ENCODE results near the gene ZMAT2.

The ZMAT2 gene

GRCh38 chr5:140741967-140742366 lies 41.7 kb downstream of the ZMAT2 start:
- H3K4me1 ChIP-seq (ENCODE audit: insufficient read depth, low read length, poor library complexity, severe bottlenecking), result no peaks in the 10 kb centered on the region
- H3K27me3 ChIP-seq (ENCODE audit: insufficient read depth, low read length, poor library complexity, severe bottlenecking), result no peaks in the 10 kb centered on the region
- TF ChIP-seq EZH2phosphoT487 (IDR thresholded peaks at IDR 0.05; ENCODE audit: borderline replicate concordance), result no peak
- TF ChIP-seq, protein P1, sequence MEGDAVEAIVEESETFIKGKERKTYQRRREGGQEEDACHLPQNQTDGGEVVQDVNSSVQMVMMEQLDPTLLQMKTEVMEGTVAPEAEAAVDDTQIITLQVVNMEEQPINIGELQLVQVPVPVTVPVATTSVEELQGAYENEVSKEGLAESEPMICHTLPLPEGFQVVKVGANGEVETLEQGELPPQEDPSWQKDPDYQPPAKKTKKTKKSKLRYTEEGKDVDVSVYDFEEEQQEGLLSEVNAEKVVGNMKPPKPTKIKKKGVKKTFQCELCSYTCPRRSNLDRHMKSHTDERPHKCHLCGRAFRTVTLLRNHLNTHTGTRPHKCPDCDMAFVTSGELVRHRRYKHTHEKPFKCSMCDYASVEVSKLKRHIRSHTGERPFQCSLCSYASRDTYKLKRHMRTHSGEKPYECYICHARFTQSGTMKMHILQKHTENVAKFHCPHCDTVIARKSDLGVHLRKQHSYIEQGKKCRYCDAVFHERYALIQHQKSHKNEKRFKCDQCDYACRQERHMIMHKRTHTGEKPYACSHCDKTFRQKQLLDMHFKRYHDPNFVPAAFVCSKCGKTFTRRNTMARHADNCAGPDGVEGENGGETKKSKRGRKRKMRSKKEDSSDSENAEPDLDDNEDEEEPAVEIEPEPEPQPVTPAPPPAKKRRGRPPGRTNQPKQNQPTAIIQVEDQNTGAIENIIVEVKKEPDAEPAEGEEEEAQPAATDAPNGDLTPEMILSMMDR (conservative IDR thresholded peaks at IDR 0.05; ENCODE audit: low read length), result no peak
- no peaks in the 10 kb centered on the region for H4K20me1 ChIP-seq (ENCODE audit: insufficient read depth, low read length, poor library complexity, severe bottlenecking)
- H3K4me2 ChIP-seq (ENCODE audit: low read depth, low read length, poor library complexity, severe bottlenecking), result no peak overlapping the region
- H3K79me2 ChIP-seq (ENCODE audit: insufficient read depth, low read length), result no peaks in the 10 kb centered on the region
- no peak overlapping the region for H2AFZ ChIP-seq (ENCODE audit: low read length)
- no peaks in the 10 kb centered on the region for H3K36me3 ChIP-seq (ENCODE audit: insufficient read depth, low read length)
- no peaks in the 10 kb centered on the region for H3K9me2 ChIP-seq (replicated peaks; ENCODE audit: low read depth, low read length)
- no peaks in the 10 kb centered on the region for H3F3A ChIP-seq (ENCODE audit: low read depth)
- no peak overlapping the region for H3K4me3 ChIP-seq (ENCODE audit: low read length, poor library complexity, severe bottlenecking)
- H3K9me3 ChIP-seq (ENCODE audit: insufficient read depth, low read depth, low read length), result no peaks in the 10 kb centered on the region
- no peak overlapping the region for H3K9ac ChIP-seq (ENCODE audit: low read depth, low read length, poor library complexity, severe bottlenecking)

DNA sequence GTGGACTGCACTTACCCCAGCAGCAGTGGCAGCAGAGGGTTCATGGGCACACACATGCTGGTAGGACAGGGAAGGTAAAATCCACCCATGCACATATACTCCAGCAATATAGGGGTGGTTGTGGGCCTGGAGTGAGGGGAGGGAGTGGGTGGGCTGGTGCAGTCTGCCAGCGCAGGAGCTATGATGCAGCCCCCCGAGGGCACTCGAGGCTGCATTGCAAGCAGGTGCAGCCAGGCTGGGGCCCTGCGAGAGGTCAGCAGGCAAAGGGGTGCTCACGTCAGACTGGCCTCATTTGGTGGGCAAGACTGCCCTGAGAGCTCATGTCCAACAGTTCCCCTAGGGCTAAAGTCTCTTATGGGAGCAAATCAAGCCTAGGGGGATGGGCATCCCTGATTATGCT lies 53.3 kb downstream of the ZMAT2 start:
- Histone ChIP-seq H3K9ac (ENCODE audit: low read depth, low read length, poor library complexity, severe bottlenecking) (no peak overlapping the region), H3K4me1 (ENCODE audit: insufficient read depth, low read length, poor library complexity, severe bottlenecking) (no peaks in the 10 kb centered on the region), H2AFZ (ENCODE audit: low read length) (no peak overlapping the region), H3K4me3 (ENCODE audit: low read length, poor library complexity, severe bottlenecking) (no peak overlapping the region), H3K27me3 (ENCODE audit: insufficient read depth, low read length, poor library complexity, severe bottlenecking) (no peaks in the 10 kb centered on the region), H3K4me2 (ENCODE audit: low read depth, low read length, poor library complexity, severe bottlenecking) (no peak overlapping the region), H3K9me3 (ENCODE audit: insufficient read depth, low read depth, low read length) (peaks cover 3% of the 10 kb centered on the region; the same call in 1 of the 2 replicates), H3K79me2 (ENCODE audit: insufficient read depth, low read length) (no peaks in the 10 kb centered on the region), H3F3A (ENCODE audit: low read depth) (no peaks in the 10 kb centered on the region), H3K9me2 (replicated peaks; ENCODE audit: low read depth, low read length) (no peaks in the 10 kb centered on the region), H3K36me3 (ENCODE audit: insufficient read depth, low read length) (no peaks in the 10 kb centered on the region), H4K20me1 (ENCODE audit: insufficient read depth, low read length, poor library complexity, severe bottlenecking) (no peaks in the 10 kb centered on the region)
- no peak for TF ChIP-seq EZH2phosphoT487 (IDR thresholded peaks at IDR 0.05; ENCODE audit: borderline replicate concordance)
- TF ChIP-seq, protein P1 (conservative IDR thresholded peaks at IDR 0.05; ENCODE audit: low read length), result no peak

Measured in Loucy (cell line).